Fibroblast of lung (primary cell): ENCODE measurements around the gene ZDHHC8.

Experiments used
- EZH2 ChIP-seq: IDR thresholded peaks from 2 replicates; pipeline ENCODE4 v1.5.1; 2012; ENCODE audit warnings: low read length, control low read depth, mild to moderate bottlenecking; ENCODE audit errors: missing control alignments
- TF ChIP-seq, protein P1 (sequence below), 2 donors: IDR thresholded peaks in 1 of 2; conservative IDR thresholded peaks in 1 of 2; 1 replicate in 1 of 2; 2 replicates in 1 of 2; pipeline ENCODE4 v1.5.1; 2011 to 2012; ENCODE audit warnings: low read length in 2 of 2, control low read depth in 1 of 2, inconsistent platforms in 1 of 2, low read depth in 1 of 2, mild to moderate bottlenecking in 1 of 2

DNA sequence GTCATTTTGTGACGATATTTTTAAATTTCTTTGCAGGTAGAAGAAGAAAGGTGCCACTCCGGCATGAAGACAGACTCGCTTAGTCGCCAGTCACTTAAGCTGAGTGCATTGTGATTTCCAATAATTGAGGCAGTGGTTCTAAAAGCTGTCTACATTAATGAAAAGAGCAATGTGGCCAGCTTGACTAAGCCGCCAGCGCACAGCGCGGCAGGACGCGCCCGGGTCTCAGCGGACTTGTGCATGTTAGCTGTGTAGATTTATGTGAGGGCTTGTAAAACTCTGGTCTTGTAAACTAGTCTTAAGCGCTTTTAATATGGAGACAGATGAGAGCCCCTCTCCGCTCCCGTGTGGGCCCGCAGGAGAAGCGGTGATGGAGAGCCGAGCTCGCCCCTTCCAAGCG, 46.0 kb upstream of the ZDHHC8 start:
- no peak for TF ChIP-seq EZH2
- TF ChIP-seq, protein P1, sequence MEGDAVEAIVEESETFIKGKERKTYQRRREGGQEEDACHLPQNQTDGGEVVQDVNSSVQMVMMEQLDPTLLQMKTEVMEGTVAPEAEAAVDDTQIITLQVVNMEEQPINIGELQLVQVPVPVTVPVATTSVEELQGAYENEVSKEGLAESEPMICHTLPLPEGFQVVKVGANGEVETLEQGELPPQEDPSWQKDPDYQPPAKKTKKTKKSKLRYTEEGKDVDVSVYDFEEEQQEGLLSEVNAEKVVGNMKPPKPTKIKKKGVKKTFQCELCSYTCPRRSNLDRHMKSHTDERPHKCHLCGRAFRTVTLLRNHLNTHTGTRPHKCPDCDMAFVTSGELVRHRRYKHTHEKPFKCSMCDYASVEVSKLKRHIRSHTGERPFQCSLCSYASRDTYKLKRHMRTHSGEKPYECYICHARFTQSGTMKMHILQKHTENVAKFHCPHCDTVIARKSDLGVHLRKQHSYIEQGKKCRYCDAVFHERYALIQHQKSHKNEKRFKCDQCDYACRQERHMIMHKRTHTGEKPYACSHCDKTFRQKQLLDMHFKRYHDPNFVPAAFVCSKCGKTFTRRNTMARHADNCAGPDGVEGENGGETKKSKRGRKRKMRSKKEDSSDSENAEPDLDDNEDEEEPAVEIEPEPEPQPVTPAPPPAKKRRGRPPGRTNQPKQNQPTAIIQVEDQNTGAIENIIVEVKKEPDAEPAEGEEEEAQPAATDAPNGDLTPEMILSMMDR (conservative IDR thresholded peaks at IDR 0.05 in 1 of 2, IDR thresholded peaks at IDR 0.05 in 1 of 2; ENCODE audit: low read depth in 1 of 2, low read length in 2 of 2), result no peak
